ENCODE measurements around the gene COQ8B.

- TF ChIP-seq CTCF (IDR thresholded peaks at IDR 0.05): no peak
- TF ChIP-seq EZH2 (IDR thresholded peaks at IDR 0.05): no peak
Measured at GRCh38 chr19:40763526-40763925, 46.8 kb upstream of the COQ8B start.

All from neural progenitor cell (in vitro differentiated cells).